ENCODE data around the gene INCENP.

The INCENP gene

DNA sequence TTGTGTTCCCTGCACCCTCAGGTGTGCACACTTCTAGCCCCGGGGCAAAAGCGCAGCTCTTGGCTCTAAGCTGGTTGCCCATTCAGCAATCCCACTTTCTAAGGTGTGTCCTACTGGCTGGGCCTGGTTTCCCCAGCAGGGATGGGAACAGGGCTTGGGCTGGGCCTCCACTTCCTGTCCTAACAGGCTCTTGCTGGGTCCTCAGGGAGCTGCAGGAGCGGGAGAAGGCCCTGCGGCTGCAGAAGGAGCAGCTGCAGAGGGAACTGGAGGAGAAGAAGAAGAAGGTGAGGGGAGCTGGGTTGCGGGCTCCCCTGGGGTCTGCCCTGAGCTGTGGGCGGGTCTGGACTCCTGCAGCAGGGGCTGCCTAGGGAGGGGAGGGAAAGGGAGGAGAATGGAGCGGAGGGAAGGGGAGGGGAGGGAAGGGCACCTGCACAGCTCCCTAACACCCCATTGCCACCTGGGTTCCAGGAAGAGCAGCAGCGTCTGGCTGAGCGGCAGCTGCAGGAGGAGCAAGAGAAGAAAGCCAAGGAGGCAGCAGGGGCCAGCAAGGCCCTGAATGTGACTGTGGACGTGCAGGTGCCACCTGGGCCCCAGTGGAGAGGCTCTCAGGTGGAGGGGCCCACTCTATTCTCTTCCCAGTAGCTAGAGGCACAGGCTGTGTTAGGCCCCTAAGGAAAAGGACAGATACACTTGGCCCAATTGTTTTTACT, 24.6 kb downstream of the INCENP start:
- TF ChIP-seq, protein P1, sequence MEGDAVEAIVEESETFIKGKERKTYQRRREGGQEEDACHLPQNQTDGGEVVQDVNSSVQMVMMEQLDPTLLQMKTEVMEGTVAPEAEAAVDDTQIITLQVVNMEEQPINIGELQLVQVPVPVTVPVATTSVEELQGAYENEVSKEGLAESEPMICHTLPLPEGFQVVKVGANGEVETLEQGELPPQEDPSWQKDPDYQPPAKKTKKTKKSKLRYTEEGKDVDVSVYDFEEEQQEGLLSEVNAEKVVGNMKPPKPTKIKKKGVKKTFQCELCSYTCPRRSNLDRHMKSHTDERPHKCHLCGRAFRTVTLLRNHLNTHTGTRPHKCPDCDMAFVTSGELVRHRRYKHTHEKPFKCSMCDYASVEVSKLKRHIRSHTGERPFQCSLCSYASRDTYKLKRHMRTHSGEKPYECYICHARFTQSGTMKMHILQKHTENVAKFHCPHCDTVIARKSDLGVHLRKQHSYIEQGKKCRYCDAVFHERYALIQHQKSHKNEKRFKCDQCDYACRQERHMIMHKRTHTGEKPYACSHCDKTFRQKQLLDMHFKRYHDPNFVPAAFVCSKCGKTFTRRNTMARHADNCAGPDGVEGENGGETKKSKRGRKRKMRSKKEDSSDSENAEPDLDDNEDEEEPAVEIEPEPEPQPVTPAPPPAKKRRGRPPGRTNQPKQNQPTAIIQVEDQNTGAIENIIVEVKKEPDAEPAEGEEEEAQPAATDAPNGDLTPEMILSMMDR (IDR thresholded peaks at IDR 0.05; ENCODE audit: extremely low read depth, missing control alignments), result no peak
- DNase-seq (ENCODE audit: low spot score), result no peak

GRCh38 chr11:62149986-62150886, 26.4 kb downstream of the INCENP start:
- TF ChIP-seq, protein P1 (IDR thresholded peaks at IDR 0.05; ENCODE audit: extremely low read depth, missing control alignments), result no peak
- DNase-seq (ENCODE audit: low spot score), result no peak

- TF ChIP-seq, protein P1 (IDR thresholded peaks at IDR 0.05; ENCODE audit: extremely low read depth, missing control alignments), result no peak
- DNase-seq (ENCODE audit: low spot score), result no peak
These were observed 27.3 kb downstream of the INCENP start for GRCh38 chr11:62150887-62151736.

- DNase-seq (ENCODE audit: low spot score), result no peak
- TF ChIP-seq, protein P1 (IDR thresholded peaks at IDR 0.05; ENCODE audit: extremely low read depth, missing control alignments), result no peak
These were observed 27.9 kb downstream of the INCENP start for GRCh38 chr11:62151737-62152102.

GRCh38 chr11:62152245-62153086, 28.7 kb downstream of the INCENP start:
- no peak for DNase-seq (ENCODE audit: low spot score)
- TF ChIP-seq, protein P1 (IDR thresholded peaks at IDR 0.05; ENCODE audit: extremely low read depth, missing control alignments), result no peak

DNA sequence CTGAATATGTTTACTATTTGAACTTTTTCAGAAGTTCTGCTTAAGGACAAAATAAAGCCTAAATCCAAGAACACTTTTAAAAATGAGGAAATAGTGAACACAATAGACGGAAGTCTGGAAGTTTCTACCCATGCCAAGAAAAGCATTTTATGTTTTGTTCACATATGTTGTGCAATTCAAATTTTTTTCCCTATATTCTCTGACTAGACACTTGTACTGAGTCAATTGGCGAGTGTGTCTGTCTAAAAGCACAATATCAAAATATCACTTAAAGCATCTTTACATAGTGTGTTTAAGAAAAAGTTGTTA, 29.2 kb downstream of the INCENP start:
- DNase-seq (ENCODE audit: low spot score), result no peak
- TF ChIP-seq, protein P1 (IDR thresholded peaks at IDR 0.05; ENCODE audit: extremely low read depth, missing control alignments), result no peak
